HG03342 (cell line): Measurements from ENCODE around the gene DENND4C.
"Not testable (repeated sequence)": the region's sequence is repeated elsewhere in the genome, so short reads cannot be mapped to it uniquely, and the experiment has no call there.

ENCODE experiments used
- ATAC-seq: cut with Tn5 transposase; IDR thresholded peaks from one replicate; pipeline ENCODE4 v1.9.1; 2021; ENCODE audit warnings: mild to moderate bottlenecking, moderate library complexity; ENCODE audit not compliant: unreplicated experiment

DENND4C gene

DNA sequence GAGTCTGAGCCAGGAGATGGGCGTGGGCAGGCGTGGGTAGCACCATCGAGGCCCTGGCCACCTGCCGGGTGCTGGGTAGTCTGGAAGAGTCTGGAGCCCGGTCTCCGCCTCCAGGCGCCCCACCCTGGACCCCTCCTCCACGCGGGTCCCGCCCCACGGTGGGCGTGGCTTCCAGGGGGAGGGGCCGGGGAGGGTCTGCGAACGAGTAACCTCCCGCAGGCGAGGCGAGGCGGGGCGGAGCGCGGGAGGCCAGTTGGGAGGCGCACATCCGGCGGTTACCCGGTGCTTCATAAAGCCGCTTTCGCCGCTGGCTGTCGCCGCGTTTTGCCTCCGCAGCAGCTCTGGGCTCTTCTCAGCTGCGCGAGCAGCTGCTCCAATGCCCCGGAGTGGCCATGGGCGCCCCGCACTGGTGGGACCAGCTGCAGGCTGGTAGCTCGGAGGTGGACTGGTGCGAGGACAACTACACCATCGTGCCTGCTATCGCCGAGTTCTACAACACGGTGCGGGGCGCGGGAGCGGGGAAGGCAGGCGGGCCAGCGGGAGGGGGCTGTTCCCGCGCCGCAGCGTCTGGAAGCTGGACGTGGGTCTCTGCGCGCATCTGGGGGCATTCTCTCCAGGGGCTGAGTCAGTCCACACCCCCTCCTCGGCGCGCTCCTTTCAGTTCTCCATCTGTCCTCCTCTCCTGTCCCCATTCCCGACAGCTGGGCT, 178.4 kb downstream of the DENND4C start, which contains the start of gene ACER2:
ACER2 (plus strand) TSS at position 317 of the 708 bp plus-strand sequence; CDS start at position 393, 76 bp downstream.
- ATAC-seq: peak; percentile 93

GRCh38 chr9:19409401-19410194, 179.1 kb downstream of the DENND4C start:
- ATAC-seq: peak; percentile 10

- ATAC-seq: no peak
Measured at GRCh38 chr9:19410195-19410503, 179.7 kb downstream of the DENND4C start.

DNA sequence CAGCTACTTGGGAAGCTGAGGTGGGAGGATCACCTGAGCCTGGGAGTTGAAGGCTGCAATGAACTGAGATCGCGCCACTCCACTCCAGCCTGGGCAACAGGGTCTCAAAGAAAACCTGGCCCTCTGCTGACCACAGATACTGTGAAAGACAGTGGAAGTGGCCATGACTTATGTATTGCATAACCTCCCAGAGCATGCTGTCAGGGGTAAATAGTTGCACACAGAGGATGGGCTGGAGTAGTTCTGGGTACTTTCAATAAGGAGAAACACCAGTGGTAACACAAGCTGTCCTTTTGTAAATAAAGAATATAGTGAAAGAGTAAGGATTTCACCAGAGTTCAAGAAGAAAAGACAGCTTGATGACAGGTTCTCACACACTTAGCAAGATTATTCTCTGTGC, 180.1 kb downstream of the DENND4C start:
- no peak for ATAC-seq

DNA sequence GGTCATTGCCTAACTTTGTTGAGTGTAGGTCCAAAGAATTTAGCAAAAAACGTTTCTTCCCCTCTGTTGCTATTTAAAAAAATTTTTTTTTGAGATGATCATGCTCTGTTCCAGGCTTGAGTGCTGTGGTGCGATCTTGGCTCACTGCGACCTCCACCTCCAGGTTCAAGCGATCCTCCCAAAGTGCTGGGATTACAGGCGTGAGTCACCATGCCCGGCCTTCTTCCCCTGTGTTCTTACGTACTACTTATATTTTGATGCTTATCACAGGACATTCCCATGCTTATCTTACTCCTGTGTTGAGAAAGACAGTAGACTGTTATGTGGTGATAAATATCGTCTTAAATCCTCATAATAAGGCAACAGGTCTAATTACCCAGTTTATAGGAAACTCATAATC, 180.8 kb downstream of the DENND4C start:
- no peak for ATAC-seq

DNA sequence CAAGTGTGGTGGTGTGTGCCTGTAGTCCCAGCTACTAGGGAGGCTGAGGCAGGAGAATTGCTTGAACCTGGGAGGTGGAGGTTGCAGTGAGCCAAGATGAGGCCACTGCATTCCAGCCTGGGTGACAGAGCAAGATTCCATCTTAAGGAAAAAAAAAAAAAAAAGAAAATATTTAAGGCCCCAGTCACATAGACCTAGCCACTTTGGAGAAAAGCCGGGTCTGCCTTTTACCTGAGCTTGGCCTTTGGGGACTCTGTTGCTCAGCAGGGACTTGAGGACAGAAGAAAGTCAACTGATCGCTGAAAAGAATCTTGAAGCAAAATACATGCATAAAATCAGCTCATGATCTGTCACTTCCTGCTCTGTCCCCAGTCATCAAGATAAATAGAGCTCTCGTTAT, 183.0 kb downstream of the DENND4C start:
- ATAC-seq: not testable (repeated sequence)

DNA sequence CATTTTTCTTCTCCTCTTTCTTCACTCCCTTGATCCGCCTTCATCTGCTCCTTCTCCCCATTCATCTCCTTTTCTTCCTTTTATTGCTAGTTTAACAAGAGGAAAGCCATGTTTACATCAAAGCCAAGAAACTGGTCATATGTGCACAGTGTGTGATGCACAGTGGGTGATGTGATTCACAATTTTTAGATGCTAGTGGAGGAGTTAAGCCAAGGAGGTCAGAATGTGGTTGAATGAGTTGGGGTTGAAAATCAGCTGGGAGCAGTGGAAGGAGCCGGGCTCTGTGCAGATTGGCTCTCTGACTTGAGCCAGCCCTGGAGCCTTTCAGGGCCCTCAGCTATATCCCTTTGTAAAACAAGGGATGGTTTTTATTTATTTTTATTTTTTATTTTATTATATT, 185.7 kb downstream of the DENND4C start:
- ATAC-seq: no peak

DNA sequence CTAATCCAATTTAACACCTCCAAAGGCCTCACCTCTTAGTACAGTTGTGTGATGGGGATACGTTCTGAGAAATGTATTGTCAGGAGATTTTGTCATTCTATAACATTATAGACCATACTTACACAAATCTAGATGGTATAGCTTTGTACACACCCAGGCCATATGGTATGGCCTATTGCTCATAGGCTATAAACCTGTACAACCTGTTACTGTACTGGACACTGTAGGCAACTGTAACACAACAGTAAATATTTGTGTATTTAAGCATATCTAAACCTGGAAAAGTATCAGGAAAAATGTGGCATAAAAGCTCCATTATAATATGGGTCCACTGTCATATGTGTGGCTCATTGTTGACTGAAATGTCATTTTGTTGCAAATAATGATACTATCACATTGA, 190.4 kb downstream of the DENND4C start:
- no peak for ATAC-seq
